Measurements from ENCODE around the gene ANKRD33B. TPM values are rescaled to one million over a fixed set of nuclear protein-coding genes. Genes with fewer than 3 reads are reported as not detected.

The ANKRD33B gene
- total and polyA plus RNA-seq, 2 of the 13 experiments (the other 11 are each of a cell fraction or from before 2014, with no cell fraction given) = 0.02 TPM; not detected in 1

DNA sequence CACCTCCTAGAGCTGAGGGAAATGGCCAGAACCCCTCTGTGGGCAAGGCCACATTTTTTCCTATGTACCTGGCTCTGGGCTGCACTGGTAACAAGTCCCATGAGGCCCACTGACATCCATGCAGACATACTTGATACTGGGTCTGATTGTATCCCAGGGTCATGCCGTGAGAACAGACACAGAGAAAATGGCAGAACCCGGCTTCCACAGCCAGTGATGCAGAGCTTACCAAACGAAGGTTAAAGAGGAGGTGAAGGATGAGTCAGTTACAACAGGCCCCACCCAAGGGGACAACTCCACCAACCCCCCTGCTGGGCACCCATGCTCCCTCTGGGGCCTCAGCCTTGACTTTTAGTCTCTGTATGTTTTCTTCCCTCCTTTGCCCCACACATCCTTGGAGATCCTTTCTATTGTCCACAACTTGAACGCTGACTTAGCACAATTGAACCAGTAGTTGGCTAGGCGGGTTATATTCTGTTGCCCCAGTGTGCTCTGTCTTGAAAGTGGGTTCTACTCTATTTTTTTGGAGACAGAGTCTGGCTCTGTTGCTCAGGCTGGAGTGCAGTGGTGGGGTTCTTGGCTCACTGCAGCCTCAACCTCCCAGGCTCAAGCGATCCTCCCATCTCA lies 103.7 kb downstream of the ANKRD33B start (continued):
- TF ChIP-seq, protein P1, sequence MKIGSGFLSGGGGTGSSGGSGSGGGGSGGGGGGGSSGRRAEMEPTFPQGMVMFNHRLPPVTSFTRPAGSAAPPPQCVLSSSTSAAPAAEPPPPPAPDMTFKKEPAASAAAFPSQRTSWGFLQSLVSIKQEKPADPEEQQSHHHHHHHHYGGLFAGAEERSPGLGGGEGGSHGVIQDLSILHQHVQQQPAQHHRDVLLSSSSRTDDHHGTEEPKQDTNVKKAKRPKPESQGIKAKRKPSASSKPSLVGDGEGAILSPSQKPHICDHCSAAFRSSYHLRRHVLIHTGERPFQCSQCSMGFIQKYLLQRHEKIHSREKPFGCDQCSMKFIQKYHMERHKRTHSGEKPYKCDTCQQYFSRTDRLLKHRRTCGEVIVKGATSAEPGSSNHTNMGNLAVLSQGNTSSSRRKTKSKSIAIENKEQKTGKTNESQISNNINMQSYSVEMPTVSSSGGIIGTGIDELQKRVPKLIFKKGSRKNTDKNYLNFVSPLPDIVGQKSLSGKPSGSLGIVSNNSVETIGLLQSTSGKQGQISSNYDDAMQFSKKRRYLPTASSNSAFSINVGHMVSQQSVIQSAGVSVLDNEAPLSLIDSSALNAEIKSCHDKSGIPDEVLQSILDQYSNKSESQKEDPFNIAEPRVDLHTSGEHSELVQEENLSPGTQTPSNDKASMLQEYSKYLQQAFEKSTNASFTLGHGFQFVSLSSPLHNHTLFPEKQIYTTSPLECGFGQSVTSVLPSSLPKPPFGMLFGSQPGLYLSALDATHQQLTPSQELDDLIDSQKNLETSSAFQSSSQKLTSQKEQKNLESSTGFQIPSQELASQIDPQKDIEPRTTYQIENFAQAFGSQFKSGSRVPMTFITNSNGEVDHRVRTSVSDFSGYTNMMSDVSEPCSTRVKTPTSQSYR (CRISPR knock-in tag; IDR thresholded peaks at IDR 0.05; ENCODE audit: borderline replicate concordance) = no peak
- TF ChIP-seq MAFF (IDR thresholded peaks at IDR 0.05; ENCODE audit: low read depth, low read length) = peak; percentile 76
- no peak for TF ChIP-seq HHEX (CRISPR knock-in tag; IDR thresholded peaks at IDR 0.05)

DNA sequence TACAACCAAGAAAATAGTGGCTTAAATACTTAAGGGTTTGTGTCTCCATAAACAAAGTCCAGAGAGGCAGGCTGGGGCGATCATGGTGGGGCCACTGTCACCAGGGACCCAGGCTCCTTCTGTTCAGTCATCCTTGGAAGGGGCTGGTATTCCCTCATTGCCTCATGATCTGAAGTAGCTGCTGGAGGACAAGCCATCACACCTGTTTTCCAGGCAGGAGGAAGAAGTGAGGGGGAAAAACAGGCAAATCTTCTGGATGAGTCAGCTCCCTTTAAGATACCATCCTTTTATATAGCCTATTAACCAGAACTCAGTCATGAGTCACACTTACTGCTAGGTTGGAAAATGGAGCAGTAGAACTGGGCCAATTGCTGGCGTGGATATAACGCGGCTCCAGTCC lies 104.8 kb downstream of the ANKRD33B start:
- H3K27ac ChIP-seq (ENCODE audit: extremely low read length, insufficient read depth, low read length) = no peak overlapping the region
- H3K4me3 ChIP-seq (replicated peaks in 1 of 3; ENCODE audit: insufficient read depth in 1 of 3, low read depth in 2 of 3, low read length in 3 of 3) = no peak overlapping the region
- in situ Hi-C loops (cut with HindIII; ENCODE audit: extremely low pct_ligation_motif_present, low pct_unique_long_range_greater_than_20kb) (no loop called here), intact Hi-C loops (cut with micrococcal nuclease; ENCODE audit: unreplicated experiment) (no loop called here)
- H2AFZ ChIP-seq (ENCODE audit: low read length) = no peak overlapping the region
- FAIRE-seq (no peak), ATAC-seq (no peak), DNase-seq (ENCODE audit: low spot score) (no peak)
- no peaks in the 10 kb centered on the region for H3K79me2 ChIP-seq (ENCODE audit: insufficient read depth, low read length)
- BruUV-seq (replicated peaks) = no TSS peak
- TF ChIP-seq MEIS1 (CRISPR knock-in tag; IDR thresholded peaks at IDR 0.05; ENCODE audit: borderline replicate concordance) = no peak
- POLR2A ChIA-PET = no interaction called here
- no peaks in the 10 kb centered on the region for H3K36me3 ChIP-seq (replicated peaks in 1 of 2; ENCODE audit: control insufficient read depth in 1 of 2, insufficient read depth in 2 of 2, low read length in 2 of 2)
- H4K20me1 ChIP-seq (ENCODE audit: insufficient read depth, low read length) = no peaks in the 10 kb centered on the region
- CTCF ChIA-PET (ENCODE audit: low intra/inter-chr PET ratio, low total read pairs) = no interaction called here
- H3K9me3 ChIP-seq (ENCODE audit: low read length) = no peaks in the 10 kb centered on the region
- no peak overlapping the region for H3K4me2 ChIP-seq (ENCODE audit: low read depth, low read length)
- 37% methylated on average over 4 of the region's 4 CpGs for WGBS (ENCODE audit: low lambda C conversion rate)
- H3K9ac ChIP-seq (ENCODE audit: insufficient read depth, low read depth, low read length) = no peak overlapping the region
- H3K4me1 ChIP-seq (ENCODE audit: insufficient read depth, low read length) = peaks cover 16% of the 10 kb centered on the region
- H3K27me3 ChIP-seq (ENCODE audit: control insufficient read depth in 1 of 2, insufficient read depth in 2 of 2, low read length in 2 of 2) = no peaks in the 10 kb centered on the region; a peak in 2 of 5 replicates
